HG02884 (cell line): ENCODE data around the gene CMKLR1.
A peak's percentile ranks its signal among the peaks of the same experiment; 100 is the strongest.

Experiments used
- ATAC-seq: cut with Tn5 transposase; IDR thresholded peaks from one replicate; pipeline ENCODE4 v1.9.1; 2021; ENCODE audit warnings: mild to moderate bottlenecking, moderate library complexity; ENCODE audit not compliant: unreplicated experiment

CMKLR1 gene

GRCh38 chr12:108363165-108363564 lies 24.1 kb upstream of the CMKLR1 start:
- no peak for ATAC-seq

DNA sequence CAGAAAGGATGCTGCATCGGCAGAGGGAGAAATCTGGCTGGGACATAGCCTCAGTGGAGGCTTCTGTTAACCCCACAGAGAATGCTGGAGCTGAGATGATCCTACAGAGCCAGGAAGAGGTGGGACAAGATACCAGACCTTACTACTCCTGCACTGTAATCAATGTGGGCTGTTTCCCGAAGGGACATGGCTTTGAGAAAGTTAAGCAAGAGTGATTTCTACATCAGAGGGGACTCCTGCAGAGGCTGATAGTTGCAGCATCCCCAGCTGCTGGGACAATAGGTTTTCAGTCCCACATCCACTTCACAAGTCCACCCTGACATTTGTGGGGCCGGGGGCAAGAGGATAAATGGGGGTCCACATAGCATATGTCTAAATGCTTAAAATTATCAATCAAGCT lies 22.5 kb upstream of the CMKLR1 start:
- no peak for ATAC-seq

DNA sequence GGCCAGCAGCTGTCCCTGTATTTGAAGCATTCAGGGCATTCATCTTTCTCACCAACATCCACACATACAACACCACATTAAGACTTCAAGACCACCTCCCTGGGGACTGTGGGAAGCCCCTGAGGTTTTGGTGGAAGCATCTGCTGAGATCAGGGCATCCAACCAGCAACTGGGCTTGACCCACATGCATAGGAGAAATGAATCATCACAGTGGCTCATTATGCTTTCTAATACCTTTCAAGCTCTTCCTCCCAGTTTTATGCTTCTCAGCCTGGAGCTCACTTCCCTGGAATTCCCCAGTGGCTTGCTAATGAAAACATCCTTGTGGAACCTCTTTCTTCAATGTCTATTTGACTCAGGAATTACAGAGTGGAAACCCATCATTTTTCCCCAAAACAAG lies 21.4 kb upstream of the CMKLR1 start:
- ATAC-seq = peak; percentile 64

DNA sequence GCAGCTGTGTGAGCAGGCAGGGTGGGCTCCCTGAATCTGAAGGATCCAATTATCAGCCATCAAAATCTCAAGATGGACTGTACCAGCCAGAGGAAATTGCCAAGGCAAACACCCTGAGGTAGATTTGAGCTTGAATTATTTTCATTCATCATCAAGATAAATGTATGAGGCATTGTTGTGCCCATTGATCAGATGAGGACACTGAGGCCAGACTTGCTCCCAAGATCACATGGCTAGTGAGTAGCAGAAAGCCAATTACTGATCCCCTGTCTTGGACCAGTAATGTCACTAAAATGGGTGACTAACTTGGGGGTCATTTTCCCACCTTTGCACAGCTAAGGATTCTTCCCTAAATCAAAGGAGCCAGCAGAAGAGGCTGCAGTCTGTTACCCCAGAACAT lies 20.9 kb upstream of the CMKLR1 start:
- ATAC-seq = no peak

GRCh38 chr12:108358580-108358965 lies 19.5 kb upstream of the CMKLR1 start:
- no peak for ATAC-seq

DNA sequence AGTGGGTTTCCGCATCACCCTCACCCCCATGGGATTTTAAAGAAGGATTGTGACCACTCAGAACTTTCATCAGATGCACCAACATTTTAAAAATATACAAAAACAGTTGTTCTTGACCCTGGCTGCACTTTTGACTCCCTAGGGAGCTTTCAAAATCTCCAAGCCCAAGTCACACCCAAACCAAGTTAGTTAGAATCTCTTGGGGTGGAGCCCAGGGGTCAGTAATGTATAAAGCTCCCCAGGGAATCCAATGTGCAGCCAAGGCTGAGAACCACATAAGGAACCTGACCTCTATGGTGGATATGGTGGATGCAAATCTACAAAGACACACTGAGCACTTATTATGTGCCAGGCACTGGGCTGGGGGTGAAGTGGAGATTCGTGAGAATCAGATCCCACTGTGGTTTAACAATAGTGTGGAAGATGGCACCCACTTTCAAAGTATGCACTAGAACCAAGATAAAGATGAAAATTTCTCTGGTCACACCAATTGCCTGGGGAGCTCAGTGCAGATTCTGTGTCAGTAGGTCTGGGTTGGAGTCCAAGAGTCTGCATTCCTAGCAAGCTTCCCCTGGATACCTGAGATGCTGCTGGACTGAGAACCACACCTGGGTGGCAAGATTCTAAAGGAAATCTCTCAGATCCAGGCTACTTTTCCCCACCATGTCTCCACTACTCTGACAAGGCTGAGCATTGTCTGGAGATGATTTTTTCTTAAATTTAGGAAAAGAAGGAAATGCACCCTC lies 18.9 kb upstream of the CMKLR1 start:
- no peak for ATAC-seq

DNA sequence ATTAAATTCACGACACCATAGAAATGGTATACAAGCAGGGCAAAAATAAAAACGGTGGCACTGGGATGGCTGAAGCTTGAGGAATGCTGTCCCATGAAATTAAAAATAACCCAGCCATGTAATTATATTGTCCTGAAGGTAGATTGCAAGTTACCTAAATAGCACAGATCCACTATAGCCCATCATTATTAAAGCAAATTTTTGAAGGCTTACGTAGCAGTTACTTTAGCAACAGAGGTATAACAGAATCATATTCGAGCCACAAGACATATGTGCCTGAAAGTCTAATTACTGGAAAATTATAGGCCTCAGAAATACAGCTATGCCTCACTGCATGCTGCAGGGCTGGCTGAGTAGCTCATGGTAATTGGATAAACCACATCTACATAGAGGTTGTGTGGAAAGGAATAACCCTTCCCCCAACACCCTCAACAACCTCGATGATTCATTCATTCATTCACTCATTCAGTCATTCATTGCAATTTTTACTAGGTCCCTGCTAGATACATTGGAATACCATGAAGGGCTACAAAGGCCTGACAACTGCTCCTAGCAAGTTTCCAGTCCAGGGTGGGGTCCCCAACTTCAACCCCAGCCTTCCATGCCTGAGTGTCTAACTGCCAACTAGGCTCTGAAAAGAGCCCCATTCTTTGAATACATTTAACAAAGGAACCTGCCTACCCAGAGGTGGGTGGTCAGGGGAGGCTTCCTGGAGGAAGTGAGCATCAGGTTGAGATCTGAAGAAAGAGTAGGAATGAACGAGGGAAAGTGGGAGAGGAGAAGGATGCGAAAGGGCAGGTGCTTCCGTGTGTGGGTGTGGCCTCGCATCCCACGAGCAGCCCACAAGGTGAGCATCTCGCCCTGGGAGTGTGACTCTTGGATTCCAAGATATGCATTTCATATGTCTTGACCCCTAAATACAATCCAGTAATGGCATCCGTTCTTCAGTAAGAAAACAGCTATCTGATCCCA lies 18.0 kb upstream of the CMKLR1 start:
- no peak for ATAC-seq

DNA sequence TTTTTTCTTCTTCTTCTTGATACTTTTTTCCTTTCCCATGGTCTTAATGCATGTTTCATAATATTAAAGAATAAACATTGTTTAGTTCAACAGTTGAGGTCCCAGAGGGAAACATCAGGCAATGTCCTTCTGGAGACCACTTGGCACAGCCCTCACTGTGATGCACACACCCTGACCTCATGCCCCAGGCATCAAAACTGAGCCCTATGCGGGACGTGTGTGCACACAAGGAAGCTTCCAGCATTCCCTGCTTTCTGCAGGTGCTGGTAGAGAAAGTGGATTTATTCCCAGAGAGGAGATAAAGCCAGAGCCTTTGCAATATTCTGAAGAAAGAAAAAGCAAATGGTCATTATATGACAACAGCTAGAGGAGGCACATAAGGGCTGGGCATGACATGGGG lies 16.0 kb upstream of the CMKLR1 start:
- ATAC-seq = no peak

- ATAC-seq = no peak
Observed at GRCh38 chr12:108352591-108352990, 13.5 kb upstream of the CMKLR1 start.

- ATAC-seq = no peak
Observed at GRCh38 chr12:108350511-108350910, 11.4 kb upstream of the CMKLR1 start.

- ATAC-seq = no peak
Observed at GRCh38 chr12:108349278-108349688, 10.2 kb upstream of the CMKLR1 start.

DNA sequence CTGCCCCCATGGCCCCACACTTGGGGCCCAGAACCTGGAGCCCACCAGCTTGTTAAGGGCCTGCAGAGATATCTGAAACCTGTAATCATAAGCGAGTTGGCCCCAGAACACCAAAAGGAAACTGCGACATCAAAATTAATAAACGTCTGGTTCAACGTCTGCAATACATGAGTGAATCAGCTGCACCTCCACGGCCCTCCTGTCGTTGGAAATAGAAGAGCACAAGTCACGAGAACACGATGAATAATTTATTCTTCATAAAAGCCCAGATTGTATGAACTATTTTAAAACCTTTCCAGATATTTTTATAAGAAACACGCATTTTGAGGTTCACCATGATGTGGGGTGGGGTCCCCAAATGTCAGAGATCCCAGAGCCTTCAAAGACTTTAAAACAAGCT lies 9.7 kb upstream of the CMKLR1 start:
- ATAC-seq = no peak

- ATAC-seq = no peak
Observed at GRCh38 chr12:108346727-108347710, 7.9 kb upstream of the CMKLR1 start.

DNA sequence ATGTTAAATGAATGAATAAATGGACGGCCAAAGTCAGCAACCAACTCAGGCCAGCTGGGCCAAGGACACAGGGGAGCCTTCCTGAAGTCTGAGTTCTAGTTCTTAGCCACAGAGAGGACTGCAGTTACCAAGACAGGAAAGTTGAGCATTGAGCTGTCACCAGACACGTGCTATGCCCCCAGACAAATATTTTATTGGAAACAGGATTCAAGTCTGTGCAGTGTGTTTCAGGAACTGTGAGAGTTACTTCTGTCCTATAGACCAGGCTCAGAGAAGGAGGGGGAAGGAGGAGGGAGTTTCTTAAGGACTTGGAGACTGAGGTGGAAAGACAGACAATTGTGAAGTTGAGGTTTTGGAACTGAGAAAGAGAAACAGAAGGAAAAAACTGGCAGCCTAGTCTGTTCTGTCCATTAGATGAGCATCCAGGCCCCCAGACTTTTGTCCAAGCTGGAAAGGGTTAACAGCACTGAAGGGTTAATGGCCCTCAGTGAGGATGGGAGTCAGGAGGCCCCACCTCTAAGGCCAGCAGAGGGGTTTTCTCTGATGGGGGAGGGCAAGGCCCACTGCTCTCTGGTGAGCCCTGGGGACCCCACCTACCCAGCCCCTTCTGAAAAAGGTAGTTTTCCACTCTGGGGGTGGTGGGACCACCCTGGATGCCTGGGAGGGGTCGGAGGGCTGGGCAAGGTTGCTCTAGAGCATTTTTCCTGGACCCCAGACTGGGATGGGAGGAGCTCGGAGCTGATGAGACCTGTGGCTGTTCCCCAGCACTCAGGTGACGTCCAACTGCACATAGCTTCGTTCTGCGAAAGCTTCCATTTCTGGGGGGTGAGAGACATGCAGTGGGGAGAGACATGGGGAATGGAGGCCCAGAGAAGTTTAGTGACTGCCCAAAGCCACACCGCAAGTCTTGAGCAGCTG lies 6.9 kb upstream of the CMKLR1 start:
- ATAC-seq = no peak

- no peak for ATAC-seq
Observed at GRCh38 chr12:108342985-108343384, 3.9 kb upstream of the CMKLR1 start.

DNA sequence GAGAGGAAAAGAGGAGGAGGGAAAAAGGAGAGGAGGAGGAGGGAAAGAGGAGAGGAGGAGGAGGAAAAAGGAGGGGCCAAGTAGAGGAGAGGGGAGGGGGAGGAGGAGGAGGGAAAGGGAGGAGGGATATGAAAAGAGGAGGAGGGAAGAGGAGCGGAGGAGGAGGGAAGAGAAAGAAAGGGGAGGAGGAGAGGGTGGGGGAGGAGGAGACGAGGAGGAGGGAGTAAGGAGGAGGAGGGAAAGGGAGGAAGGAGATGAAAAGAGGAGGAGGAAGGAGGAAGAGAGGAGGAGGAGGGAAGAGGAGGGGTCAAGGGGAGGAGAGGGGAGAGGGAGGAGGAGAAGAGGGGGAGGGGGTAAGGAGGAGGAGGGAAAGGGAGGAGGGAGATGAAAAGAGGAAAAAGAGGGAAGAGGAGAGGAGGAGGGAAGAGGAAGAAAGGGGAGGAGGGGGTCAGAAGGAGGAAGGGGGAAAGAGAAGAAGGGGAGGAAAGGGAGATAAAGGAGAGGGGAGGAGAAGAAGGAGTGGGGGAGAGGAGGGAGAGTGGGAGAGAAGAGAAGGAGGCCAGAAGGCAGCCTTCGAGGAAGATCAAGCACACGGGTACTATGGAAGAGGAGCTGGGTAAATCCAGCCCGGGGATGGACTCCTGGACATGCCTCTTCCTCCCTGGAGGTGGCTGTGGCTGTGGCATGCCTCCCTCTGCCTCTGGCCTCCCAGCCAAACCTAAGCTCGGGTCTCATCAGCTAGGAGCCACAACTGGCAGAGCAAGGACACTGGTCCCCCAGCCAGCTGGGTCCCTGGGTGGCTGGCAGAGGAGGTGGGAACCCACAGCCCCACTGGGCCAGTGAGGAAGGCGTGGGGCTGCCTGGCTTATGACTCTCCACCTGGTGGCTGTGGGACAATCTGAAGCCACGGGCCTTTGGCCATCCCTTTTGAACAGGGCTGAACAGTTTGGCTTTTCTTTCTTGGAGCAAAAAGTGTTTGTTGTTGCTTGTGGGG lies 3.0 kb upstream of the CMKLR1 start:
- ATAC-seq = no peak

DNA sequence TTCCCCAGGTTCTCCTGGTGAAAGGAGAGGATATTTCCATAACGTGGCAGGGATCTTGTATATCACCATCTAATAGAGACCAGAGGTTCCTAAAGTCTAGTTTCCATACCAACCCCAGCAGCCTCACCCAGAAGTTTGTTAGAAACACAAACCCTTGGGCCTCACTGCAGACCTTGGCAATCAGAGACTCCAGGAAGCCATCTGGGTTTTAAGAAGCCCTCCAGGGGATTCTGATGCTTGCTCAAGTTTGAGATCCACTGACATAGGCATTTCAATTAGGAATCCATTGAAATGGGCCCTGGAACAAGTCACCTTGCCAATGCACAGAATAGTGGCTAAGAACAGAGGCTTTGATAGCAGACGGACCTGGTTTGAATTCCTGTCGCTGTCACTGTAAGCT lies 2.2 kb upstream of the CMKLR1 start:
- ATAC-seq = no peak

- no peak for ATAC-seq
Observed at GRCh38 chr12:108340037-108340436, 926 bp upstream of the CMKLR1 start.
